ENCODE results near the gene MOGAT3. TPM values are rescaled to one million over a fixed set of nuclear protein-coding genes. Genes with fewer than 3 reads are reported as not detected.

MOGAT3 gene
- total and polyA plus RNA-seq, 9 of the 15 experiments (the other 6 are each of a cell fraction or from before 2014, with no cell fraction given): 0.07 to 0.17 (median 0.13) TPM; not detected in 6

GRCh38 chr7:101217388-101218235 lies 16.8 kb upstream of the MOGAT3 start, which contains the start of the genes PLOD3 and ZNHIT1 (continued):
- no peak for TF ChIP-seq NELFE (IDR thresholded peaks at IDR 0.05; ENCODE audit: insufficient read depth, insufficient read length)
- no peak for TF ChIP-seq ZKSCAN8 (CRISPR knock-in tag; IDR thresholded peaks at IDR 0.05)
- TF ChIP-seq ESRRB (CRISPR knock-in tag; IDR thresholded peaks at IDR 0.05; ENCODE audit: borderline replicate concordance): no peak
- TF ChIP-seq CHD2 (IDR thresholded peaks at IDR 0.05; ENCODE audit: low read depth, low read length): peak; percentile 42
- TF ChIP-seq E2F4 (CRISPR knock-in tag; IDR thresholded peaks at IDR 0.05; ENCODE audit: low read depth): no peak
- 0 out of 2 replicates have a peak, but pooled peaks have one; percentile 40 for TF ChIP-seq HES1 (IDR thresholded peaks at IDR 0.05; ENCODE audit: low read depth)
- 0 out of 2 replicates have a peak, but pooled peaks have one; percentile 34 for TF ChIP-seq TOE1 (IDR thresholded peaks at IDR 0.05; ENCODE audit: borderline replicate concordance)
- no peak for TF ChIP-seq TOE1 (CRISPR knock-in tag; IDR thresholded peaks at IDR 0.05; ENCODE audit: borderline replicate concordance, low read depth)
- TF ChIP-seq PRDM10 (IDR thresholded peaks at IDR 0.05; ENCODE audit: partially characterized antibody): peak; percentile 5
- peak; percentile 6; the same call in 1 of the 2 replicates for TF ChIP-seq ATF6 (CRISPR knock-in tag; IDR thresholded peaks at IDR 0.05)

All from K562 (cell line).